Cardiac muscle cell (in vitro differentiated cells and primary cell): ENCODE results near the gene CASP6. TPM values are rescaled to one million over a fixed set of nuclear protein-coding genes. Genes with fewer than 3 reads are reported as not detected.
A peak's percentile ranks its signal among the peaks of the same experiment; 100 is the strongest.

Experiments
- DNase-seq, 2 donors: peaks; one replicate each; pipeline versions ENCODE4 v3.0.0 to v3.0.0-alpha.2; 2010 to 2017; ENCODE audit warnings: low read depth in 1 of 2, low spot score in 1 of 2
- H3K27ac ChIP-seq: fragments of 200-600 bp; sonication (generic); 2 replicates; pipeline ENCODE4 v1.5.1; 2016
- H3K27me3 ChIP-seq: fragments of 200-600 bp; sonication (generic); 2 replicates; pipeline ENCODE4 v1.6.0; 2016; ENCODE audit warnings: control low read depth
- H3K36me3 ChIP-seq: fragments of 200-600 bp; sonication (generic); 2 replicates; pipeline ENCODE4 v1.5.1; 2016; ENCODE audit warnings: control low read depth
- H3K4me1 ChIP-seq: fragments of 200-600 bp; sonication (generic); 2 replicates; pipeline ENCODE4 v1.8.1; 2017; ENCODE audit warnings: low read depth, mild to moderate bottlenecking, mixed run types
- H3K4me3 ChIP-seq: fragments of 200-600 bp; sonication (generic); 2 replicates; pipeline ENCODE4 v1.5.1; 2016; ENCODE audit warnings: mild to moderate bottlenecking
- H3K9me3 ChIP-seq: fragments of 200-600 bp; sonication (generic); 2 replicates; pipeline ENCODE4 v1.5.1; 2017; ENCODE audit warnings: low read depth, mild to moderate bottlenecking, control low read depth
- CTCF ChIP-seq: IDR thresholded peaks from 2 replicates; pipeline ENCODE4 v1.5.1; 2012; ENCODE audit warnings: low read depth, mild to moderate bottlenecking, low read length
- polyA plus RNA-seq: library from polyadenylated mRNA; unstranded; fragments of >200 nt; fragmentation: Nextera tagmentation; extraction: Ambion mirVana; gene quantifications from 2 replicates; pipeline ENCODE4 v1.2.1, GENCODE V29; 2016
- total RNA-seq: library from RNA; depleted of rRNA; stranded (reverse); fragments of >200 nt; gene quantifications from 2 replicates; pipeline ENCODE4 v1.2.3, GENCODE V29; 2016

The CASP6 gene
- total and polyA plus RNA-seq, 2 experiments from 2014 or later: 28.9 to 45.6 TPM

- peak in 1 of 2 donors; percentile 13 for DNase-seq
- no peaks in the 10 kb centered on the region for H3K36me3 ChIP-seq
- H3K9me3 ChIP-seq: no peaks in the 10 kb centered on the region
- no peaks in the 10 kb centered on the region for H3K27me3 ChIP-seq
- H3K4me3 ChIP-seq: peak overlapping the region; percentile 73
- H3K4me1 ChIP-seq: peaks cover 7% of the 10 kb centered on the region
- no peak for TF ChIP-seq CTCF
- H3K27ac ChIP-seq: no peak overlapping the region
These were observed 1.5 kb downstream of the CASP6 start for GRCh38 chr4:109701566-109702410.

DNA sequence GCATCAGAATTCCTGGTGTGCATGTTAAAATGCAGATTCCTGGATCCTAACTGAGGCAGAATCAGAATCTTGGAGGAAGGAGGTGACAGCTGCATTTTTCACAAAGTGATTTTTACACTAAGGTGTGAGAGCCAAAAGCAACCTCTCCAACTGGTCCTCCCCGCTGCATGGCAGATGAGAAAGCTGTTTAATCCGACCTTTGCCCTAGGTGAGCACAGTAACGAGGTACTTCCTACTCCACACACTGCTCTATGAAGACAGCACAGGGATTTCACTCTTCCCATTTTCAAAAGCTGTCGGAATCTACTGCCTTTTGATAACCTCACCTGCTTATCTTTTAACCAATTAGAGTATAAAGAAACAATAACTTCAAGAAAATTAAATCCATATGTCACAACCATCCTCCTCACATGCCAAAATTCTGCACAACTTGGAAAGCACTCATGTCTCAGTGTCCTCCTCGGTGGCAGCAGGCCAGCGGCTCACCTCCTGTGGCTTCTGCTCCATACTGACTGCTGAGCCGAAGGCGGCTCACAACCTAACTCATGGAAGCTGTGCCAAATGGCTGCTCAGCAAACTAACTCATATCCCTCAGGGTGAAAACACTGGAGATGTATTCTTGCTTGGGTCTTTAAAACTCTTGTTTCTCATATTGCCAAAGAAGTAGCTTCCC is 3.6 kb downstream of the CASP6 start:
- Histone ChIP-seq H3K9me3 (no peaks in the 10 kb centered on the region), H3K27me3 (no peaks in the 10 kb centered on the region), H3K4me1 (peaks cover 7% of the 10 kb centered on the region), H3K27ac (no peak overlapping the region), H3K36me3 (no peaks in the 10 kb centered on the region), H3K4me3 (no peak overlapping the region)
- no peak for TF ChIP-seq CTCF
- peak in 1 of 2 donors; percentile 9 for DNase-seq

GRCh38 chr4:109698656-109699055 is 4.6 kb downstream of the CASP6 start:
- Histone ChIP-seq H3K36me3 (peaks cover 9% of the 10 kb centered on the region), H3K9me3 (no peaks in the 10 kb centered on the region), H3K27me3 (no peaks in the 10 kb centered on the region), H3K27ac (no peak overlapping the region), H3K4me3 (no peak overlapping the region), H3K4me1 (peaks cover 7% of the 10 kb centered on the region)
- TF ChIP-seq CTCF: no peak
- DNase-seq: no peak

- Histone ChIP-seq H3K4me1 (no peaks in the 10 kb centered on the region), H3K4me3 (no peak overlapping the region), H3K27ac (no peak overlapping the region), H3K9me3 (no peaks in the 10 kb centered on the region), H3K27me3 (no peaks in the 10 kb centered on the region), H3K36me3 (peaks cover 21% of the 10 kb centered on the region)
- TF ChIP-seq CTCF: no peak
- DNase-seq: no peak
These were observed 11.8 kb downstream of the CASP6 start for GRCh38 chr4:109691411-109691920.

DNA sequence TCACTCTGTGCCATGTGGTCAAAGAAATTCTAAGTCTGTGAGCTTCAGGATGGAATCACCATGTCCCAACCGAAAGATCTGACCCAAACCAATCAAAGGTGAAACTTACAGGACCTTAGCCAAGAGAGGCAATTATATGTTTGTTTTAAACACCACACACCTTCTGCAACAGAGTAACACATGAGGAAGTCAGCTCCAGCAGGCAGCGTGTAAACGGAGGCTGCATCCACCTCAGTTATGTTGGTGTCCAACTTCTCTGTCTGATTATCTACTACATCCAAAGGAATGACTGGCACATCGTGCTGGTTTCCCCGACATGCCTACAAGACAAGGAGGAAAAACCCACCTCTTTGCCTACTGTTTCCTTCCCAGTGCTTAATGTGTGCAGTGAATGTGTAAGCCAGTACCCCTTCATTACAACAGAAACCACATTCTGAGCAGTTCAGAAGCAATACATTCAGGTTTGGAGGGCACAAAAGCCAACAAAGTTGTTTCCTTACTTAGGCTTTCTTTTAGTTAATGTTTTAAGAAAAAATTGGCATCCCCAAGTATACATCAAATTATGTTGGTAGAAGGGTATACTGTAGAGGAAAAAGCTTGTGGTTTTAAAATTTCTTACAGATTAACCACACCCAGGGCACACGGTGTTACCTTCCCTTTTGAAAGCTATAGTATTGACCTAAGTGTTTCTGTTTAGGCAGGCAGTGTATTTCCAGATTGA is 12.4 kb downstream of the CASP6 start:
- TF ChIP-seq CTCF: no peak
- Histone ChIP-seq H3K4me3 (no peak overlapping the region), H3K27me3 (no peaks in the 10 kb centered on the region), H3K4me1 (no peaks in the 10 kb centered on the region), H3K36me3 (peaks cover 22% of the 10 kb centered on the region), H3K27ac (no peak overlapping the region), H3K9me3 (no peaks in the 10 kb centered on the region)
- no peak for DNase-seq
